HG02588 (cell line): ENCODE measurements around the gene PMAIP1.
"Not testable (repeated sequence)": the region's sequence is repeated elsewhere in the genome, so short reads cannot be mapped to it uniquely, and the experiment has no call there.

ENCODE experiments used
- ATAC-seq: cut with Tn5 transposase; IDR thresholded peaks from one replicate; pipeline ENCODE4 v1.9.1; 2021; ENCODE audit warnings: mild to moderate bottlenecking, moderate library complexity; ENCODE audit not compliant: unreplicated experiment

PMAIP1 gene

GRCh38 chr18:59899298-59900221 lies at the start of gene PMAIP1:
PMAIP1 (plus strand) TSS chr18:59899996; CDS start chr18:59900178, 182 bp downstream.
- ATAC-seq, result peak; percentile 66

- ATAC-seq, result no peak
Observed at GRCh38 chr18:59851784-59852399, 47.9 kb upstream of the PMAIP1 start.

DNA sequence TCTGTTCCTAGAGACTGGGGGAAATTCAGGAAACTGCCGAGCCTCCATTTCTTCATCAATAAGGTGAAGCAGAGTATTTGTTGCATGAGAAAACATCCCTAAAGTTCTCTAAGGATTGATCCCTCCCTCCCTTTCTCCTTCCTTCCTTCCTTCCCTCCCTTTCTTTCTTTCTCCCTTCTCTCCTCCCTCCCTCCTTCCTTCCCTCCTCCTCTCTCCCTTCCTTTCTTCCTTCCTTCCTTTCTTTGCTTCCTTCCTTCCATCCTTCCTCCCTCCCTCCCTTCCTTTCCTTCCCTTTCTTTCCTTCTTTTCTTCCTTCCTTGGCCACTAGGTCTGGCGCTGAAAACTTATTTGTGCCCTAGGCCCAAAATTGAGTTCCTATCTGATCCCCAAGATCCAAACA lies 47.2 kb upstream of the PMAIP1 start:
- no peak for ATAC-seq

GRCh38 chr18:59853380-59853779 lies 46.4 kb upstream of the PMAIP1 start:
- ATAC-seq, result no peak

- ATAC-seq, result not testable (repeated sequence)
Observed at GRCh38 chr18:59853988-59854387, 45.8 kb upstream of the PMAIP1 start.

DNA sequence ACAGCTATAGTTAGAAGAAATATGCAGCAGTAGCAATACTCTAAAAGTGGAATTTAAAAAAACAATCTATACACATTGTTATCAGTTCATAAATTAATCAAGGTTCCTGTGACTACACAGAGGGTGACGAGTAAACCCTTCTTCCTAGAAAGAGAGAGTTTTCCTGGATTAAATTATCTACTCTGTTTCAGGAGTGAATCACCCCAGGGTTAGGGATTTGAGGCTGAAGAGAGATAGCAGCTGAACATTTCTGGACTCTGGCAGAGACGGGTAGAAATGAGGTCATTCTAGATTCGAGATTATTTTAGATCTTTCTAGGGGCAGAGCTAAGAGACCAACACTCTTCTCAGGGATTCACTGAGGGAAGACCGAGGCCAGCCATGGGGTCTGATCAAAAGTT lies 38.8 kb upstream of the PMAIP1 start:
- no peak for ATAC-seq

- ATAC-seq, result peak; percentile 72
Observed at GRCh38 chr18:59861963-59862819, 37.6 kb upstream of the PMAIP1 start.

DNA sequence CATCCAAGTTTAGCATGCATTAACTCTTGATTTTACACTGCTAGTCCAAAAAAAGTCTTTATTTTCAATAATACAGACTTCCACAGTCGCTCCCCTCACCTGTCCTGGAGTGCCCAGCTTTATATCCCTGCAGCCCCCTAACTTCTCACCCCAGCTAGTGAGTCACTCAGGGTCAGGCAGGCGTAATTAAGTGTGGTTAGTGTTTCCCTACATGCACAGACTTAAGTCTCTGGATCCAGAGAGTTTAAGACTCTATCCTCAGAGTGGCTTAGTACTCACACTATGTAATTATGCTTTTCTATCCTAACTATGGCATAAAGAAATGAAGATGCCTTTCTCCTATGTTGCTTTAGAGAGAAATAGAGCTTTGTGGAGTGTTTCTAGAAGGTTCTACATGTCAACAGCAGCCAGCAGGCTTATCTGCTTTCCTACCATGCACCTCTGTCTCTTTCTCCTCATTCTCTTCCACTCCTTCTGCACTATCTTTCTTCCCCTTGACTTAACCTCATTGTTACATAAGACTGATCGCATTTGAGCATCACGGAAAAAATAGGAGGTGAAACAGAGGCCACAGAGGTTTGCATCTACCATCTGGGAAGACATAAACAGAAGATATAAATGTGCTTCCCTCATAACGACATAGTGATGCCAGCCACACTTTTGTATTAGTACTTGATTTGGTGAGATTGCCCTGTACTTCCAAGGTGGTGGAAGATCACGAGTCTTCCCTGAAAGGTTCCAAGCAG lies 34.4 kb upstream of the PMAIP1 start:
- no peak for ATAC-seq

DNA sequence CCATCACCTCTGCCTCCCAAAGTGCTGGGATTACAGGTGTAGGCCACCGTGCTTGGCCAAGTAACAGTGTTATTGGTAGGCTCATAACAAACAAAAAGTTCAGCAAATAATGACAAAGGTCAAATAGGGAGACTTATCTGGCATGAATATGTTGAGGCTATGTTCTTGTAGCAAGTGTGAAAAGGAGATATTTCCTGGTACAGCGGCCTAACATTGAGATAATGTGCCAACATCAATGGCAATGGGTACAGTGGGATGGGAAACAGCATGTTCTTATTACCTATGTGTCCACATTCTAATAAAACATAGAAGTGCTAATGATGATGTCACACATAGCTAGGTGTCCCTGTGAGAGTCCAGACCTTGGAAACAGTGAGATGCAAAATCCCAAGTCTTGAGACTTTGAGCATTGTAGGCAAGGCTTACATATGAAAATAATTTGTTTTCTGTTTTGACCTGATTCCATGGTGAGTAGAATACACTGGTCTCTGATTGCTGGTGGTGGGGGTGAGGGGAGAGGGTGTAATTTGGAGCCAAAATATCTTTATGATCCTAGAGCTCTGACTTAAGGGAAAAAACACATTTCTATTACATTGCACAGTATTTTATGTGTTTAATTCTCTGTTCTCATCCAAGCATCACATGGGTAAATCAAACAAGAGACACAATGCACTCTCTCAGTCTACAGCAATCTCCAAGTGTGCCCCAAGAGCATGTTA lies 33.1 kb upstream of the PMAIP1 start:
- ATAC-seq, result no peak

GRCh38 chr18:59867337-59868104 lies 32.3 kb upstream of the PMAIP1 start:
- ATAC-seq, result no peak

DNA sequence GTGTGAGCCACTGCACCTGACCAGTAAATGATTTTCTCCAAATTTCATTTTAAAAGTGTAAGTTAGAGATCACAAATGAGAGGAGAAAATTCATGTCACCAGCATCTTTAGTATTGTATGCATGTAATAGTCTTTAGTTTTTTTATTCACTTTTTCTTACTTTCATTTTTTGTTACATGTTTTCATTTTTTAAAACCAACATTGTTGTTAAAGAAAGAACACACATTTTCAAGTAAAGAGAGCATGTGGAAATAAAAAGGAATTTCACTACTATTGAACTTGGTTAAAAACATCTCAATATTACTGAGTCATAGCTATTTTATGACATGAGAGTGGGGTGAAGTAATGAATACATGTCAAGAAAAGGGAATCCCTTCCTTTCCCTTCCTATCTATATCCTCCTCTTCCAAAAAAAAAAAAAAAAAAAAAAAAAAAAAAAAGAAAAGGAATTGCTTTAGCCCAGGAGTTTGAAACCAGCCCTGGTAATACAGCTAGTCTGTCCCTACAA lies 29.1 kb upstream of the PMAIP1 start:
- no peak for ATAC-seq

DNA sequence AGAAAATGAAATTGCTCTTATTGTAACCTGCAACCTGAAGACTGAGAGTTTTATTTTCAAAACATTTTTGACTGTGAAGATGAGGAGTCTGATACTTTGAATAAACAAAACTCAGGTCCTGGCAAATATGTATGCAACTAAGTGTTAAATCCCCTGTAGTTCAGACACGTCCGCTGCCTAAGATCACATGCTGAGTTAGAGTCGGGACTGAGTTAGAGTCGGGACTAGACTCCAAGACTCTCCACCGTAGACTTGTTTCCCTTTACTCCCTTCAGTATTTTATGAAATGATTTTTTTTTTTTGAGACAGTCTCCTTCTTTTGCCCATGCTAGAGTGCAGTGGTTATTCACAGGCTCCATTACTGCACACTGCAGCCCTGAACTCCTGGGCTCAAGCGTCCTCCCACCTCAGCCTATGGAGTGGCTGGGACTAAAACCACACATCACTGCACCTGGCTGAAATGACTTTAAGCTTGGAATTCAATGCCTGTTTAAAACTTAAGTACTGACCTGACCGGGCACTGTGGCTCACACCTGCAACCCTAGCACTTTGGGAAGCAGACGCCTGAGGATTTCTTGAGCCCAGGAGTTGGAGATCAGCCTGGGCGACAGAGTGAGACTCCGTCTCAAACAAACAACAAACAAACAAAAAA lies 28.0 kb upstream of the PMAIP1 start:
- no peak for ATAC-seq

DNA sequence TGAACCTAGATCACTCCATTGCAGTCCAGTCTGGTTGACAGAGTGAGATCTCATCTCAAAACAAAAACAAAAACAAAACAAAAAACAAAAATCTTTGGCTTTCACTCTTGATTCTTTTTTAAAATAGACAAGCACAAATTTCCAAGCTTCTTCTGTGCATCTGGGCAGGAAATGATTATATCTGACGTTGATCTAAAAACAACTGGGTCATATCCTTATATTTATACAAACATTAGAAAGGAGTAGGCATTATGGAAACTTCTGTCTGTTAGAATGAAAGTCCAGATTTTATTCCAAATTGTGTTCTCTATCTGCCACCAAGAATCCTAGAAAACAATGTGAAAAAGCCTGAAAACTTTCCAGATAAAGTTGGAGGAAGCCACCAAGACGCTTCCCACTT lies 26.2 kb upstream of the PMAIP1 start:
- ATAC-seq, result no peak

DNA sequence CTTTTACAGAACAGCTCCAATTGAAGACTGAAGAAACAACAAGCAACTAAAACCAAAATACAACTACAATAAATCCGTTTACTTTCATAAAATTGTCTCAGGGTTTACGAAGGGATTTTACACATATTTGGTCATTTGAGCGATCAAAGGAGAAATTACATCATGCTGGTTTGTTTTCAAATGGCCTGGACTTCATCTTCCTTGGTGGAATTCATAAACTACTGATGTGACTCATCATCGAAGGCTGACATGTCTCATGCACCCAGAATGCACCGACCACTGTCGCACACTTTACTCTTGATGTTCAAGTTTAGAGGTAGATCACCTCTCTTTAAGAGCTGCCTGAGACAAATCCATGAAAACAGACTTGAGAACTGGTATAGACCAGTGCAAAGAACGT lies 25.6 kb upstream of the PMAIP1 start:
- ATAC-seq, result no peak

DNA sequence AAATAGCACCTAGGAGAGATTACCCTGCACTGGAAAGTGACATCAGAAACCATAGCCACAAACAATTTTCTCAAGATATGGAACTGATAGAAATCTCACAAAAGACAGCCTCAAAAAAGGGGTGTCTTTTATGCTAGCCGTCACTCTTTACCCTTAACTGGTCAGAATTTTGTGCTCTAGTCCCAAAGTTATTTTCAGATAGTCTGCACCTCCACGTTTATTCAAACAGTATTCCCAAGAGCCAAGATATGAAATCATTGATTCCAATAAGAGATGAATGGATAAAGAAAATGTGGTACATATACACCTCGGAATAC lies 23.5 kb upstream of the PMAIP1 start:
- ATAC-seq, result peak; percentile 71

- ATAC-seq, result no peak
Observed at GRCh38 chr18:59877361-59877760, 22.4 kb upstream of the PMAIP1 start.

- ATAC-seq, result peak; percentile 47
Observed at GRCh38 chr18:59878644-59879043, 21.2 kb upstream of the PMAIP1 start.

GRCh38 chr18:59881728-59882656 lies 17.8 kb upstream of the PMAIP1 start:
- ATAC-seq, result peak; percentile 42
